ENCODE data around the gene LARGE1. TPM values are rescaled to one million over a fixed set of nuclear protein-coding genes. Genes with fewer than 3 reads are reported as not detected.

The LARGE1 gene
- total RNA-seq, 1 experiment from 2014 or later: 5.2 TPM

DNA sequence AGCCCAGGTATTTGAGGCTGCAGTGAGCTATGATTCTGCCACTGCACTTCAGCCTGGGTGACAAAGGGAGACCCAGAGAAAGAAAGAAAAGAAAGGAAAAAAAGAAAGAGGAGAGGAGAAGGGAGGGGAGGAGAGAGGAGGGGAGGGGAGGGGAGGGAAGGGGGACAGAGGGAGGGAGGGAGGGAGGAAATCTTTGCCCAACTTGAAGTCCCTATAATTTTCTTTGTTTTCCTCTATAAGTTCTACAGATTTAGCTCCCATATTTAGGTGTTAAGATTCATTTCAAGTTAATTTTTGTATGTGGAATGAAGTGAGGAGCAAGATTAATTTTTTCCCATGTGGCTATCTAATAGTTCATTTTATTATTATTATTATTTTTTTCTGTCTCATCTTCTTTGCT, 328.3 kb downstream of the LARGE1 start:
- Mint-ChIP-seq H3K27me3 (ENCODE audit: insufficient read depth, unreplicated experiment) (no peaks in the 10 kb centered on the region), H3K4me1 (ENCODE audit: insufficient read depth, unreplicated experiment) (no peaks in the 10 kb centered on the region), H3K4me3 (ENCODE audit: unreplicated experiment) (no peak overlapping the region), H3K36me3 (ENCODE audit: insufficient read depth, unreplicated experiment) (no peaks in the 10 kb centered on the region), H3K9me3 (ENCODE audit: unreplicated experiment) (no peaks in the 10 kb centered on the region), H3K27ac (ENCODE audit: low read depth, unreplicated experiment) (no peak overlapping the region)
- no TSS peak for BruUV-seq (replicated peaks)
- no peak for DNase-seq (ENCODE audit: unreplicated experiment)
- POLR2A ChIA-PET: no interaction called here
- TF ChIP-seq, protein P1, sequence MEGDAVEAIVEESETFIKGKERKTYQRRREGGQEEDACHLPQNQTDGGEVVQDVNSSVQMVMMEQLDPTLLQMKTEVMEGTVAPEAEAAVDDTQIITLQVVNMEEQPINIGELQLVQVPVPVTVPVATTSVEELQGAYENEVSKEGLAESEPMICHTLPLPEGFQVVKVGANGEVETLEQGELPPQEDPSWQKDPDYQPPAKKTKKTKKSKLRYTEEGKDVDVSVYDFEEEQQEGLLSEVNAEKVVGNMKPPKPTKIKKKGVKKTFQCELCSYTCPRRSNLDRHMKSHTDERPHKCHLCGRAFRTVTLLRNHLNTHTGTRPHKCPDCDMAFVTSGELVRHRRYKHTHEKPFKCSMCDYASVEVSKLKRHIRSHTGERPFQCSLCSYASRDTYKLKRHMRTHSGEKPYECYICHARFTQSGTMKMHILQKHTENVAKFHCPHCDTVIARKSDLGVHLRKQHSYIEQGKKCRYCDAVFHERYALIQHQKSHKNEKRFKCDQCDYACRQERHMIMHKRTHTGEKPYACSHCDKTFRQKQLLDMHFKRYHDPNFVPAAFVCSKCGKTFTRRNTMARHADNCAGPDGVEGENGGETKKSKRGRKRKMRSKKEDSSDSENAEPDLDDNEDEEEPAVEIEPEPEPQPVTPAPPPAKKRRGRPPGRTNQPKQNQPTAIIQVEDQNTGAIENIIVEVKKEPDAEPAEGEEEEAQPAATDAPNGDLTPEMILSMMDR (IDR thresholded peaks at IDR 0.05; ENCODE audit: unreplicated experiment): no peak
- CTCF ChIA-PET: interaction anchor here (0.6 to 1.1 kb wide), 3 partner anchors 15 to 119 kb away, joined by 3 read pairs; no protein-coding TSS in a partner anchor
- intact Hi-C loops (cut with micrococcal nuclease): no loop called here

DNA sequence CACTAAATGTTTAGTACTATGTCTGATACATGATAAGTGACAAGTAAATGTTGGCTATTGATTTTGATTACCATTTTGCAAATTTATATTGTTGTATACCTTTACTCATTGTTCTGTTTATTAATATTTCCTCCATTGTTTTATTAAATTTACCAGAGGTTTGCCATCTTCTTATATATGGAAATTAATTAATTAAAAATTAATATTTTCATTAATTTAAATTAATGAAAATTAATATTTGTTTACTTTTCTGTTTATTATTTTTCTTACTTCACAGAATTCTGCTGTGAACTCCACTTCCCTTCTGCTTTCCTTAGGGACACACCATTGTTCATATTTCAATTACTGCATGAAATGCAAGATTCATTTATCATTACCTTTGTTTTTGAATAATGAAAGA, 331.0 kb downstream of the LARGE1 start:
- TF ChIP-seq, protein P1 (IDR thresholded peaks at IDR 0.05; ENCODE audit: unreplicated experiment): no peak
- no TSS peak for BruUV-seq (replicated peaks)
- no peak overlapping the region for H3K27ac Mint-ChIP-seq (ENCODE audit: low read depth, unreplicated experiment)
- no peaks in the 10 kb centered on the region for H3K4me1 Mint-ChIP-seq (ENCODE audit: insufficient read depth, unreplicated experiment)
- no peaks in the 10 kb centered on the region for H3K36me3 Mint-ChIP-seq (ENCODE audit: insufficient read depth, unreplicated experiment)
- no peaks in the 10 kb centered on the region for H3K9me3 Mint-ChIP-seq (ENCODE audit: unreplicated experiment)
- CTCF ChIA-PET: interaction anchor here (0.7 kb wide), 1 partner anchor 14 kb away, joined by 3 read pairs; no protein-coding TSS in a partner anchor
- no peak overlapping the region for H3K4me3 Mint-ChIP-seq (ENCODE audit: unreplicated experiment)
- intact Hi-C loops (cut with micrococcal nuclease): no loop called here
- no peak for DNase-seq (ENCODE audit: unreplicated experiment)
- no peaks in the 10 kb centered on the region for H3K27me3 Mint-ChIP-seq (ENCODE audit: insufficient read depth, unreplicated experiment)
- POLR2A ChIA-PET: no interaction called here

DNA sequence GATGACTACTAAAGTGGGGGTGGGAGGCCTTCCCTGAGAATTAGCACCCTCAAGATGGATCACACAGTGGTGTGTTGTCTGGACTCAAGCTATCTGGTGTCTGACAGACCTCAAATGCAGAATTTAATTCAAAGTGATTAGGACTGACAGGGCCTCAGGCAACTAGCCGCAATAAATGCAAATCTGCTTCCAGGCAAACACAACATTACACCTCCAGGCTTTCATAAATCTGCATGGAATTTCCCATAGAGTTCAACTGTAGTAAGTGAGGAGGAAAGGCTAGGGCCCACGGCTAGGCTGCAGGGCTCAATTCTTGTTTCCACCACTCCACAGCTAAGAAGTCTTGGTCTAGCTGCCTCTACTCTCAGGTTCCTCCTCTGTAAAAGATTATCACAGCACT, 331.4 kb downstream of the LARGE1 start:
- H3K4me1 Mint-ChIP-seq (ENCODE audit: insufficient read depth, unreplicated experiment): no peaks in the 10 kb centered on the region
- ChIA-PET POLR2A (no interaction called here), CTCF (interaction anchor here (0.7 kb wide), 1 partner anchor 14 kb away, joined by 3 read pairs; no protein-coding TSS in a partner anchor)
- no peak overlapping the region for H3K4me3 Mint-ChIP-seq (ENCODE audit: unreplicated experiment)
- no TSS peak for BruUV-seq (replicated peaks)
- no peaks in the 10 kb centered on the region for H3K9me3 Mint-ChIP-seq (ENCODE audit: unreplicated experiment)
- no peak overlapping the region for H3K27ac Mint-ChIP-seq (ENCODE audit: low read depth, unreplicated experiment)
- TF ChIP-seq, protein P1 (IDR thresholded peaks at IDR 0.05; ENCODE audit: unreplicated experiment): no peak
- intact Hi-C loops (cut with micrococcal nuclease): no loop called here
- H3K36me3 Mint-ChIP-seq (ENCODE audit: insufficient read depth, unreplicated experiment): no peaks in the 10 kb centered on the region
- DNase-seq (ENCODE audit: unreplicated experiment): no peak
- H3K27me3 Mint-ChIP-seq (ENCODE audit: insufficient read depth, unreplicated experiment): no peaks in the 10 kb centered on the region

DNA sequence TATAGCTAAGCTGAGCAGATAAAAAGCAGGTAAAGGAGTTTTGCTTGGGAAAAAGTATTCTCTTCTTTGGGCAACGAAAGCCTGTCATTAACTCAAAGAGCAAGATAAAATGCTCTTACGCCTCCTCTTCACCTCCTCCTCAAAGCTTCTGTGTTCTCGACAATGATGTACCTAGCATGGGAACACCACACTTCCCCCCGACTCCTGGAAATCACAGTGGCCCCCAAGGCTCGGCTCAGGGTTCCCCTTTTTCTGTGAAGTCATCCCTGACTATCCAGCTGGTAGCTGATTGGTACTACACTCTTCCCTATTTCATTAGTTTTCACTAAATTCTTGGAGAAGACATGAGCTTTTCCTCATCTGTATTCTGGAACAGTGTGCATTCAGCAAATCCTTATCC, 336.1 kb downstream of the LARGE1 start:
- Mint-ChIP-seq H3K36me3 (ENCODE audit: insufficient read depth, unreplicated experiment) (no peaks in the 10 kb centered on the region), H3K4me3 (ENCODE audit: unreplicated experiment) (no peak overlapping the region), H3K27ac (ENCODE audit: low read depth, unreplicated experiment) (no peak overlapping the region), H3K27me3 (ENCODE audit: insufficient read depth, unreplicated experiment) (no peaks in the 10 kb centered on the region), H3K4me1 (ENCODE audit: insufficient read depth, unreplicated experiment) (no peaks in the 10 kb centered on the region), H3K9me3 (ENCODE audit: unreplicated experiment) (no peaks in the 10 kb centered on the region)
- no TSS peak for BruUV-seq (replicated peaks)
- ChIA-PET CTCF (interaction anchor here (0.6 to 8.2 kb wide), 6 partner anchors 18 to 330 kb away, joined by 3 to 109 read pairs (median 4); no protein-coding TSS in a partner anchor), POLR2A (no interaction called here)
- DNase-seq (ENCODE audit: unreplicated experiment): no peak
- TF ChIP-seq, protein P1 (IDR thresholded peaks at IDR 0.05; ENCODE audit: unreplicated experiment): no peak
- intact Hi-C loops (cut with micrococcal nuclease): no loop called here

Measured in MCF 10A (cell line).